ENCODE results near the gene CYTH3. TPM values are rescaled to one million over a fixed set of nuclear protein-coding genes. Genes with fewer than 3 reads are reported as not detected.
A peak's percentile ranks its signal among the peaks of the same experiment; 100 is the strongest.

CYTH3 gene
- total and polyA plus RNA-seq, 2 experiments from 2014 or later, result 34.2 to 47.1 TPM

DNA sequence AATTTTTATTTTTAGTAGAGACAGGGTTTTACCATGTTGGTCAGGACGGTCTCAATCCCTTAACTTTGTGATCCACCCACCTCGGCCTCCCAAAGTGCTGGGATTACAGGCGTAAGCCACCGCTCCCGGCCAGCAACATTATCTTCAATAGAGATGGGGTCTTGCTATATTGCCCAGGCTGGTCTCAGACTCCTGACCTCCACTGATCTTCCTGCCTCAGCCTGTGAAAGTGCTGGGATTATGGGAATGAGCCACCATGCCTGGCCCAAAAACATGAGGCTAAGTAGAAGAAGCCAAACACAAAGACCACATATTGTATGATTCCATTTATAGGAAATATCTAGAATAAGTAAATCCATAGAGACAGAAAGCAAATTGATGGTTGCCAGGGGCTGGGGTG lies 19.1 kb upstream of the CYTH3 start:
- H3F3A ChIP-seq (ENCODE audit: insufficient read depth), result 0 out of 2 replicates have a peak, but pooled peaks cover 1% of the 10 kb centered on the region
- H3K79me2 ChIP-seq (ENCODE audit: insufficient read depth), result no peaks in the 10 kb centered on the region
- no peak for DNase-seq
- H3K27me3 ChIP-seq (replicated peaks; ENCODE audit: insufficient read depth), result no peaks in the 10 kb centered on the region
- TF ChIP-seq EZH2phosphoT487 (IDR thresholded peaks at IDR 0.05; ENCODE audit: insufficient read depth, low read depth) (no peak), EZH2 (IDR thresholded peaks at IDR 0.05; ENCODE audit: insufficient read depth, poor library complexity, severe bottlenecking) (no peak)
- no peaks in the 10 kb centered on the region for H4K20me1 ChIP-seq (ENCODE audit: insufficient read depth)
- in situ Hi-C loops (cut with MboI), result no loop called here
- no peaks in the 10 kb centered on the region for H3K36me3 ChIP-seq (ENCODE audit: low read depth)
- H3K9ac ChIP-seq, result no peak overlapping the region
- H3K4me1 ChIP-seq (ENCODE audit: insufficient read depth), result peaks cover 10% of the 10 kb centered on the region; the same call in 1 of the 2 replicates
- WGBS, 2 experiments (ENCODE audit: low coverage in 1 of 2, low lambda C conversion rate in 2 of 2, missing lambda C conversion rate in 2 of 2), result 98 to 100% methylated on average over 5 of the region's 5 CpGs
- no peak overlapping the region for H2AFZ ChIP-seq
- no peak overlapping the region for H3K4me2 ChIP-seq (ENCODE audit: unreplicated experiment)
- no peak overlapping the region for H3K27ac ChIP-seq
- H3K9me2 ChIP-seq (ENCODE audit: insufficient read depth), result no peaks in the 10 kb centered on the region
- H3K4me3 ChIP-seq, result no peak overlapping the region
- no peaks in the 10 kb centered on the region for H3K9me3 ChIP-seq (ENCODE audit: low read depth)

- 0 out of 2 replicates have a peak, but pooled peaks cover 6% of the 10 kb centered on the region for H3F3A ChIP-seq (ENCODE audit: insufficient read depth)
- no peaks in the 10 kb centered on the region for H3K79me2 ChIP-seq (ENCODE audit: insufficient read depth)
- H3K4me3 ChIP-seq, result no peak overlapping the region
- peak overlapping the region; percentile 0; the same call in 1 of the 2 replicates for H3K9ac ChIP-seq
- no peaks in the 10 kb centered on the region for H3K36me3 ChIP-seq (ENCODE audit: low read depth)
- H4K20me1 ChIP-seq (ENCODE audit: insufficient read depth), result no peaks in the 10 kb centered on the region
- H3K27me3 ChIP-seq (replicated peaks; ENCODE audit: insufficient read depth), result no peaks in the 10 kb centered on the region
- H2AFZ ChIP-seq, result peak overlapping the region; percentile 64; the same call in 1 of the 2 replicates
- WGBS, 2 experiments (ENCODE audit: low coverage in 1 of 2, low lambda C conversion rate in 2 of 2, missing lambda C conversion rate in 2 of 2), result 45 to 48% methylated on average over 9 of the region's 9 CpGs
- in situ Hi-C loops (cut with MboI), result no loop called here
- DNase-seq, result peak; percentile 46
- peaks cover 16% of the 10 kb centered on the region; the same call in 1 of the 2 replicates for H3K4me1 ChIP-seq (ENCODE audit: insufficient read depth)
- no peak overlapping the region for H3K4me2 ChIP-seq (ENCODE audit: unreplicated experiment)
- H3K9me2 ChIP-seq (ENCODE audit: insufficient read depth), result no peaks in the 10 kb centered on the region
- H3K27ac ChIP-seq, result 0 out of 2 replicates have a peak overlapping the region, but pooled peaks have one; percentile 1
- H3K9me3 ChIP-seq (ENCODE audit: low read depth), result no peaks in the 10 kb centered on the region
- TF ChIP-seq EZH2 (IDR thresholded peaks at IDR 0.05; ENCODE audit: insufficient read depth, poor library complexity, severe bottlenecking) (no peak), EZH2phosphoT487 (IDR thresholded peaks at IDR 0.05; ENCODE audit: insufficient read depth, low read depth) (no peak)
Measured at GRCh38 chr7:6290319-6290741, 17.9 kb upstream of the CYTH3 start.

GRCh38 chr7:6288270-6288860 lies 15.9 kb upstream of the CYTH3 start:
- Histone ChIP-seq H3K9me2 (ENCODE audit: insufficient read depth) (no peaks in the 10 kb centered on the region), H3K36me3 (ENCODE audit: low read depth) (no peaks in the 10 kb centered on the region), H3K9ac (no peak overlapping the region), H3K4me2 (ENCODE audit: unreplicated experiment) (no peak overlapping the region), H3F3A (ENCODE audit: insufficient read depth) (peaks cover 19% of the 10 kb centered on the region), H3K27ac (no peak overlapping the region), H3K4me3 (no peak overlapping the region), H4K20me1 (ENCODE audit: insufficient read depth) (no peaks in the 10 kb centered on the region), H3K4me1 (ENCODE audit: insufficient read depth) (peaks cover 31% of the 10 kb centered on the region), H3K9me3 (ENCODE audit: low read depth) (no peaks in the 10 kb centered on the region), H2AFZ (no peak overlapping the region), H3K79me2 (ENCODE audit: insufficient read depth) (no peaks in the 10 kb centered on the region), H3K27me3 (replicated peaks; ENCODE audit: insufficient read depth) (no peaks in the 10 kb centered on the region)
- 98 to 100% methylated on average over 2 of the region's 2 CpGs for WGBS, 2 experiments (ENCODE audit: low coverage in 1 of 2, low lambda C conversion rate in 2 of 2, missing lambda C conversion rate in 2 of 2)
- no peak for TF ChIP-seq EZH2 (IDR thresholded peaks at IDR 0.05; ENCODE audit: insufficient read depth, poor library complexity, severe bottlenecking)
- no peak for TF ChIP-seq EZH2phosphoT487 (IDR thresholded peaks at IDR 0.05; ENCODE audit: insufficient read depth, low read depth)
- in situ Hi-C loops (cut with MboI), result no loop called here
- DNase-seq, result no peak

DNA sequence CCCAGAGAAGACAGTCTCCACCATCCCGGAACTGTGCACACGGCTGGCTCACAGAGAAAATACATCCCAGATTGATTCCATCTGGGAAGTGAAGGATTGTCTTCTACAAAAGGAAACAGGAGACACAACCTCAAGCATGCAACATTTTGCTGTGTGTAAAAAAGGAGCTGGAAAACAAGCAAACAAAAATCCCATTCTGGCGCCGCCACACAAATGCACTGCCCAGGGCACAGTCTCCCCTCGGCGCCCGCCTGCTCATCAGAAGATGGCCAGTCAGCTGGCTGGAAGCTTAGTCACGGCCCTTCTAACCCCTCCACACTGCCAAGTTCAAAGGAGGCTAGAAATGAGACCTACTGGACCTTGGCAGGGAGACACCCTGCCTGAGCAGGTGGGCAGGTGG lies 14.1 kb upstream of the CYTH3 start:
- H3K4me3 ChIP-seq, result no peak overlapping the region
- peaks cover 31% of the 10 kb centered on the region for H3F3A ChIP-seq (ENCODE audit: insufficient read depth)
- H3K4me2 ChIP-seq (ENCODE audit: unreplicated experiment), result peak overlapping the region; percentile 2
- 13% methylated on average over 8 of the region's 8 CpGs for WGBS, 2 experiments (ENCODE audit: low coverage in 1 of 2, low lambda C conversion rate in 2 of 2, missing lambda C conversion rate in 2 of 2)
- no peaks in the 10 kb centered on the region for H4K20me1 ChIP-seq (ENCODE audit: insufficient read depth)
- peak overlapping the region; percentile 71 for H2AFZ ChIP-seq
- in situ Hi-C loops (cut with MboI), result no loop called here
- no peaks in the 10 kb centered on the region for H3K27me3 ChIP-seq (replicated peaks; ENCODE audit: insufficient read depth)
- peak overlapping the region; percentile 34 for H3K9ac ChIP-seq
- H3K9me2 ChIP-seq (ENCODE audit: insufficient read depth), result no peaks in the 10 kb centered on the region
- peaks cover 43% of the 10 kb centered on the region for H3K4me1 ChIP-seq (ENCODE audit: insufficient read depth)
- TF ChIP-seq EZH2phosphoT487 (IDR thresholded peaks at IDR 0.05; ENCODE audit: insufficient read depth, low read depth) (no peak), EZH2 (IDR thresholded peaks at IDR 0.05; ENCODE audit: insufficient read depth, poor library complexity, severe bottlenecking) (no peak)
- peak; percentile 80 for DNase-seq
- H3K79me2 ChIP-seq (ENCODE audit: insufficient read depth), result no peaks in the 10 kb centered on the region
- H3K36me3 ChIP-seq (ENCODE audit: low read depth), result no peaks in the 10 kb centered on the region
- H3K27ac ChIP-seq, result peak overlapping the region; percentile 50
- H3K9me3 ChIP-seq (ENCODE audit: low read depth), result no peaks in the 10 kb centered on the region

Measured in GM23248 (cell line).